Measurements from ENCODE around the gene TCERG1L.

TCERG1L gene

GRCh38 chr10:131260031-131260430 lies 51.5 kb downstream of the TCERG1L start:
- TF ChIP-seq CTCF (IDR thresholded peaks at IDR 0.05; ENCODE audit: low read depth, low read length), result no peak
- no peak overlapping the region for H3K4me3 ChIP-seq (ENCODE audit: low read depth, low read length)
- no peak for DNase-seq (ENCODE audit: low read depth, low spot score)
- in situ Hi-C loops (cut with HindIII; ENCODE audit: low sequenced_read_pairs), result no loop called here

- no peak for TF ChIP-seq CTCF (IDR thresholded peaks at IDR 0.05; ENCODE audit: low read depth, low read length)
- H3K4me3 ChIP-seq (ENCODE audit: low read depth, low read length), result no peak overlapping the region
- no peak for DNase-seq (ENCODE audit: low read depth, low spot score)
- in situ Hi-C loops (cut with HindIII; ENCODE audit: low sequenced_read_pairs), result no loop called here
Measured at GRCh38 chr10:131259535-131259934, 52.0 kb downstream of the TCERG1L start.

- TF ChIP-seq CTCF (IDR thresholded peaks at IDR 0.05; ENCODE audit: low read depth, low read length), result no peak
- no peak for DNase-seq (ENCODE audit: low read depth, low spot score)
- in situ Hi-C loops (cut with HindIII; ENCODE audit: low sequenced_read_pairs), result no loop called here
- H3K4me3 ChIP-seq (ENCODE audit: low read depth, low read length), result no peak overlapping the region
Measured at GRCh38 chr10:131258256-131258655, 53.3 kb downstream of the TCERG1L start.

GRCh38 chr10:131257027-131257426 lies 54.5 kb downstream of the TCERG1L start:
- in situ Hi-C loops (cut with HindIII; ENCODE audit: low sequenced_read_pairs), result no loop called here
- no peak overlapping the region for H3K4me3 ChIP-seq (ENCODE audit: low read depth, low read length)
- TF ChIP-seq CTCF (IDR thresholded peaks at IDR 0.05; ENCODE audit: low read depth, low read length), result no peak
- no peak for DNase-seq (ENCODE audit: low read depth, low spot score)

- no peak for TF ChIP-seq CTCF (IDR thresholded peaks at IDR 0.05; ENCODE audit: low read depth, low read length)
- DNase-seq (ENCODE audit: low read depth, low spot score), result no peak
- no peak overlapping the region for H3K4me3 ChIP-seq (ENCODE audit: low read depth, low read length)
- in situ Hi-C loops (cut with HindIII; ENCODE audit: low sequenced_read_pairs), result no loop called here
Measured at GRCh38 chr10:131254859-131255252, 56.7 kb downstream of the TCERG1L start.

- no peak overlapping the region for H3K4me3 ChIP-seq (ENCODE audit: low read depth, low read length)
- in situ Hi-C loops (cut with HindIII; ENCODE audit: low sequenced_read_pairs), result no loop called here
- no peak for DNase-seq (ENCODE audit: low read depth, low spot score)
- TF ChIP-seq CTCF (IDR thresholded peaks at IDR 0.05; ENCODE audit: low read depth, low read length), result no peak
Measured at GRCh38 chr10:131253931-131254858, 57.3 kb downstream of the TCERG1L start.
